GM10266 (cell line): ENCODE results near the gene PCMT1.
"Not testable (repeated sequence)": the region's sequence is repeated elsewhere in the genome, so short reads cannot be mapped to it uniquely, and the experiment has no call there.

Experiments used
- DNase-seq: peaks from one replicate; pipeline ENCODE4 v3.0.0; 2012; ENCODE audit errors: extremely low spot score
- TF ChIP-seq, protein P1 (sequence below): IDR thresholded peaks from 2 replicates; pipeline ENCODE4 v1.5.1; 2012; ENCODE audit warnings: mild to moderate bottlenecking, low read depth; ENCODE audit not compliant: control insufficient read depth, insufficient read depth; ENCODE audit errors: missing control alignments

PCMT1 gene

DNA sequence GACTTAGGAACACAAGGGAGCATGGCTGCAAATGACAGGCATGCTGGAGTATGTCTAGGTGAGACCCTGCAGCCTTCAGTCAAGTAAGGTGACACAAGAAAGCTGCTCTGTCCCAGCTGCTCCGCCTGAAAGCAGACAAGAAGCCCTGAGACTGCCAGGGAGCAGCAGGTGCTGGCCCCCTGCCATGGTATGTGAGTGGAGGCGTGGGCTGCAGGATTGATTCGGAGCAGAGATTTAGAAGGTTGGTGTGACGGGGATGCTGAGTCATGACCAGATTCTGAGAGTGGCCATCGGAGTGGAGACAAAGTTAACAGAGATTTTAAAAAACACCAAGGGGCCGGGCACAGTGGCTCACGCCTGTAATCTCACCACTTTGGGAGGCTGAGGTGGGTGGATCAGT is 96.8 kb downstream of the PCMT1 start:
- DNase-seq = no peak
- TF ChIP-seq, protein P1, sequence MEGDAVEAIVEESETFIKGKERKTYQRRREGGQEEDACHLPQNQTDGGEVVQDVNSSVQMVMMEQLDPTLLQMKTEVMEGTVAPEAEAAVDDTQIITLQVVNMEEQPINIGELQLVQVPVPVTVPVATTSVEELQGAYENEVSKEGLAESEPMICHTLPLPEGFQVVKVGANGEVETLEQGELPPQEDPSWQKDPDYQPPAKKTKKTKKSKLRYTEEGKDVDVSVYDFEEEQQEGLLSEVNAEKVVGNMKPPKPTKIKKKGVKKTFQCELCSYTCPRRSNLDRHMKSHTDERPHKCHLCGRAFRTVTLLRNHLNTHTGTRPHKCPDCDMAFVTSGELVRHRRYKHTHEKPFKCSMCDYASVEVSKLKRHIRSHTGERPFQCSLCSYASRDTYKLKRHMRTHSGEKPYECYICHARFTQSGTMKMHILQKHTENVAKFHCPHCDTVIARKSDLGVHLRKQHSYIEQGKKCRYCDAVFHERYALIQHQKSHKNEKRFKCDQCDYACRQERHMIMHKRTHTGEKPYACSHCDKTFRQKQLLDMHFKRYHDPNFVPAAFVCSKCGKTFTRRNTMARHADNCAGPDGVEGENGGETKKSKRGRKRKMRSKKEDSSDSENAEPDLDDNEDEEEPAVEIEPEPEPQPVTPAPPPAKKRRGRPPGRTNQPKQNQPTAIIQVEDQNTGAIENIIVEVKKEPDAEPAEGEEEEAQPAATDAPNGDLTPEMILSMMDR = no peak

DNA sequence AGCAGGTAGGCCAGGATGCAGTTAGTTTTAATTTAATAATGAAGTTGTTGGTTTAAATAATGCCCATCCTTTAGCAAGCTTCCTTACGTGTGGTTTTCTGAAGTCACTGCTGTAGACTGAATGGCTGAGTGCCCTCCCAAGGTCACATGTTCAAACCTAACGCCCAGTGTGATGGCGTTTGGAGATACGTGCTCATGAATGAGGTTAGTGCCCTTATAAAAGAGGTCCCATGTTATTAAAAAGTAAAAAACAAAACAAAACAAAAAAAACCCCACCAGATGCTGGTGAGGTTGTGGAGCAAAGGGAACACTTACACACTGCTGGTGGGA is 98.4 kb downstream of the PCMT1 start:
- TF ChIP-seq, protein P1 = no peak
- no peak for DNase-seq

DNA sequence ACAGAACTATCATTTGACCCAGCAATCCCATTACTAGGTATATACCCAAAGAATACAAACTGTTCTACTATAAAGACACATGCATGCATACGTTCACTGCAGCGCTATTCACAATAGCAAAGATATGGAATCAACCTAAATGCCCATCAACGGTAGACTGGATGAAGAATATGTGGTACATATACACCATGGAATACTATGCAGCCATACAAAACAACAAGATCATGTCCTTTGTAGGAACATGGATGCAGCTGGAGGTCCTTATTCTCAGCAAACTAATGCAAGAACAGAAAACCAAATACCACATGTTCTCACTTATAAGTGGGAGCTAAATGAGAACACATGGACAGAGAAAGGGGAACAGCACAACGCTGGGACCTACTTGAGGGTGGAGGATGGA is 98.8 kb downstream of the PCMT1 start:
- not testable (repeated sequence) for DNase-seq

DNA sequence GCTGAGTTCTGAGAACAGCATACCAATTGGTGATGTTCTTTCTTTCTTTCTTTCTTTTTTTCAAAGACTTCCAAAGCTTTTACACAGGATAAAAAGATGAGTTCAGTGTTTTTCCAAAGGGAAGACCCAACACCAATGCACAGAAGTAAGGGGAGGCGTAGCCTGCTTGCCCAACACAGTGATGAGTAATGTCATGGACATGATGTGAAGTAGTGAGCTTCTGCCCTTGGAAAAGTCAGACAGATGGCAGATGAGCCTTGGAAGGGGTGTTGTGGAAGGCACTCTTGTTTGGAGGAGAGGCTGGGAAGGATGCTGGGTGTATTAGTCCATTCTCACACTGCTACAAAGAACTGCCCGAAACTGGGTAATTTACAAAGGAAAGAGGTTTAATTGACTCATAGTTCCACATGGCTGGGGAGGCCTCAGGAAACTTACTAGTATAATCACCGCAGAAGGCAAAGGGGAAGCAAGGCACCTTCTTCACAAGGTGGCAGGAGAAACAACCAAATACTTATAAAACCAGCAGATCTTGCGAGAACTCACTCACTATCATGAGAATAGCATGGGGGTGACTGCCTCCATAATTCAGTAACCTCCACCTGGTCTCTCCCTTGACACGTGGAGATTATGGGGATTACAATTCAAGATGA is 102.0 kb downstream of the PCMT1 start:
- no peak for DNase-seq
- TF ChIP-seq, protein P1 = no peak

DNA sequence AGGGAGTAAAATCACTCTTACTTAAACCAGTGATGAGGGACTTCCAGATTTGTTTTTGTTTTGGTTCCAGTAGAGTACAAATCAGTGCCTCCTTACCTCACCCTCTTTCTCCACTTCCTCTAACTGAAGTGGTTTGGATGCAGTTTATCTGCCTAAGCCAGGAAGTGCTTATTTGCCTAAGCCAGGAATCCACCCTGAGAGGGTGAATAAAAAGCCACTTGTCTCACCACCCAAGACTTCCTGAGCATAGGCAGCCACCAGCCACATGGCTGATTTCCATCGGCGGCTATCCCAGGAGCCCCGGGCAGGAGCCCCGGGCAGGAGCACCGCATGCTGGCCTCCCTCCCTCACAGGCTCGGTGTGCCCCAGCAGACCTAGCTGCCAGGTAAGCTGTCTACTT is 102.6 kb downstream of the PCMT1 start:
- no peak for DNase-seq
- TF ChIP-seq, protein P1 = no peak

- TF ChIP-seq, protein P1 = no peak
- no peak for DNase-seq
These were observed 103.3 kb downstream of the PCMT1 start for GRCh38 chr6:149852881-149853280.

DNA sequence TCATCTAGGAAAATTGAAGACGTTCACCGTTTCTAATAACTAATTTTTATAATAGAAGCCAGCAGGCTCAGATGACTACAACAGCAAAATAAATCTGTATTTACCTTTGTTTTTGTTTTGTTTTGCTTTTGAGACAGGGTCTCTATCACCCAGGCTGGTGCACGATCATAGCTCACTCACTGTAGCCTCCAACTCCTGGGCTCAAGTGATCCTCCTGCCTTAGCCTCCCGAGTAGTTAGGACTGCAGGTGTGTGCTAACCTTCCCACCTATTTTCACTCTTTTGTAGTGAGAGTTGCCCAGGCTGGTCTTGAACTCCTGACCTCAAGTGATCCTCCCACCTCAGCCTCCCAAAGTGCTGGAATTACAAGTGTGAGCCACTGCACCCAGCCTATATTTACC is 104.5 kb downstream of the PCMT1 start:
- not testable (repeated sequence) for DNase-seq

DNA sequence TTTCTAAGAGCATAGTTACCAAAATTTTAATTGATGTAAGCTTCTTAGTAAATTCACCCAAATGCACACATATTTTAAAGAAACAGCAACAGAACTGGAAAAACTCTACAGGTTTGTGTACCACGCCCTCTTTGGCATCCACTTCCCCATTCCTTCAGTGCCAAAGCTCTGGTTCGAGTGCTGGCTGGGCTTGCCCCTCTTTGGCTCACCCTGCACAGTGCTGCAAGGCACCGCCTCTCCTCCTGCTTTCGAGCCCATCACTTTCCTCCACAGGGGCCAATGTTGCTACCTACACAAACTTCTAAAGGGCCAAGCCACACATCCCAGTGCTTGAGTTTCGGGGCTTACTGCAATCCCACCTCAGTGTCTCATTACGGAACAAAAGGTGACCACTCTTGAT is 105.0 kb downstream of the PCMT1 start:
- no peak for DNase-seq
- TF ChIP-seq, protein P1 = no peak
